Neutrophil (primary cell): ENCODE measurements around the gene RAB27A.
"Not testable (repeated sequence)": the region's sequence is repeated elsewhere in the genome, so short reads cannot be mapped to it uniquely, and the experiment has no call there.

Experiments used
- H3K27ac ChIP-seq: fragments of 200-600 bp; sonication (generic); 2 replicates; pipeline ENCODE4 v1.5.1; 2016; ENCODE audit warnings: mild to moderate bottlenecking, moderate library complexity
- H3K27me3 ChIP-seq: fragments of 200-600 bp; sonication (generic); 2 replicates; pipeline ENCODE4 v1.6.0; 2016; ENCODE audit warnings: mild to moderate bottlenecking
- H3K36me3 ChIP-seq: fragments of 200-600 bp; sonication (generic); 2 replicates; pipeline ENCODE4 v1.5.1; 2017
- H3K4me1 ChIP-seq, 2 experiments: fragments of 200-600 bp in 1 of 2; sonication (generic) in 1 of 2; 1 replicate in 1 of 2; 2 replicates in 1 of 2; pipeline versions ENCODE4 v1.5.1 to v1.6.1; 2013 to 2016; ENCODE audit warnings: low read depth in 1 of 2, low read length in 1 of 2, mild to moderate bottlenecking in 1 of 2, moderate library complexity in 1 of 2; ENCODE audit not compliant: control insufficient read depth in 1 of 2, insufficient read depth in 1 of 2
- H3K4me3 ChIP-seq, 2 experiments: fragments of 200-600 bp in 1 of 2; sonication (generic) in 1 of 2; 1 replicate in 1 of 2; 2 replicates in 1 of 2; pipeline ENCODE4 v1.5.1; 2013 to 2016; ENCODE audit warnings: low read depth in 1 of 2, low read length in 1 of 2, mild to moderate bottlenecking in 1 of 2, moderate library complexity in 1 of 2
- H3K9me3 ChIP-seq: fragments of 200-600 bp; sonication (generic); 2 replicates; pipeline ENCODE4 v1.5.1; 2016
- TF ChIP-seq, protein P1 (sequence below): fragments of 200-600 bp; sonication (generic); IDR thresholded peaks from 2 replicates; pipeline ENCODE4 v1.5.1; 2016; ENCODE audit warnings: antibody characterized with exemption

RAB27A gene

DNA sequence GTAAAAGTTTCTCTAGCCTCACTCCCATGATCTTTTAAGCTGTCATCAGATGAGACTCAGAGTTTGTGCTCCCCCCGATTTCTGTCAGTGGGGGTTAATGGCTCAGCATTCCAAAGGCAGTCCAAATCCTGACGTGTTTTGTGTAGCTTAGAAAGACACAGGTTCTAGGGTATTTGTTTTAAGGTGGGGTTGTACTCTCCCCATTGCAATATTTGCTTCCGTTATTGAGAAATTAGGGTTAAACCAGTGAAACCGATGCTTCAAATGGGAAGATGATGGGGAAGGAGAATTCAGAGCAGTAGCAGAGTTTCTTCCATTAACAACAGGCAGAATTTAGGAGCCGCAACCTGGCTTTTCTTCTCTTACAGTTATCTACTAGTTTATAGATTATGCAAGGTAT lies 32.9 kb upstream of the RAB27A start:
- Histone ChIP-seq H3K27me3 (no peaks in the 10 kb centered on the region), H3K36me3 (peaks cover 16% of the 10 kb centered on the region), H3K27ac (peak overlapping the region; percentile 96), H3K4me1 (peaks cover 70 to 71% of the 10 kb centered on the region in 2 experiments), H3K9me3 (no peaks in the 10 kb centered on the region), H3K4me3 (peak overlapping the region; percentile 39 to 55)
- TF ChIP-seq, protein P1, sequence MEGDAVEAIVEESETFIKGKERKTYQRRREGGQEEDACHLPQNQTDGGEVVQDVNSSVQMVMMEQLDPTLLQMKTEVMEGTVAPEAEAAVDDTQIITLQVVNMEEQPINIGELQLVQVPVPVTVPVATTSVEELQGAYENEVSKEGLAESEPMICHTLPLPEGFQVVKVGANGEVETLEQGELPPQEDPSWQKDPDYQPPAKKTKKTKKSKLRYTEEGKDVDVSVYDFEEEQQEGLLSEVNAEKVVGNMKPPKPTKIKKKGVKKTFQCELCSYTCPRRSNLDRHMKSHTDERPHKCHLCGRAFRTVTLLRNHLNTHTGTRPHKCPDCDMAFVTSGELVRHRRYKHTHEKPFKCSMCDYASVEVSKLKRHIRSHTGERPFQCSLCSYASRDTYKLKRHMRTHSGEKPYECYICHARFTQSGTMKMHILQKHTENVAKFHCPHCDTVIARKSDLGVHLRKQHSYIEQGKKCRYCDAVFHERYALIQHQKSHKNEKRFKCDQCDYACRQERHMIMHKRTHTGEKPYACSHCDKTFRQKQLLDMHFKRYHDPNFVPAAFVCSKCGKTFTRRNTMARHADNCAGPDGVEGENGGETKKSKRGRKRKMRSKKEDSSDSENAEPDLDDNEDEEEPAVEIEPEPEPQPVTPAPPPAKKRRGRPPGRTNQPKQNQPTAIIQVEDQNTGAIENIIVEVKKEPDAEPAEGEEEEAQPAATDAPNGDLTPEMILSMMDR, result no peak

DNA sequence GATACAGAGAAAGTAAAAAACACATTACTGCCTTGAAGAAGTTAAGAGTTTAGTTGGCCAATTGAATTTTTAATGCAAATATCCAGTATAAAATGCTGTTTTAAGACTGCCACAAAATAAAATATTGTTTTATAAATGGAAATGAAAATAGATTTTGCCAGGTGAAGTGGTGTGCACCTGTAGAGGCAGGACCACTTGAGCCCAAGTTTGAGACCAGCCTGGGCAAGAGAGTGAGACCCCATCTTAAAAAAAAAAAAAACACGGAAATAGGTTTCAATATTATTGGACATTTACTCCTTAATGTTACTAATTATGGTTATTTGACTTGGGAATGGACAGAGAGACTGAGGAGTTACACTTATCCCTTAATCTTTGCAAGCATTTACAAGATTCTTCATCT lies 31.4 kb upstream of the RAB27A start:
- Histone ChIP-seq H3K9me3 (no peaks in the 10 kb centered on the region), H3K4me3 (peak overlapping the region; percentile 5 to 77), H3K27me3 (no peaks in the 10 kb centered on the region), H3K36me3 (peaks cover 23% of the 10 kb centered on the region), H3K27ac (peak overlapping the region; percentile 96), H3K4me1 (peaks cover 74 to 77% of the 10 kb centered on the region in 2 experiments)
- TF ChIP-seq, protein P1, result no peak

DNA sequence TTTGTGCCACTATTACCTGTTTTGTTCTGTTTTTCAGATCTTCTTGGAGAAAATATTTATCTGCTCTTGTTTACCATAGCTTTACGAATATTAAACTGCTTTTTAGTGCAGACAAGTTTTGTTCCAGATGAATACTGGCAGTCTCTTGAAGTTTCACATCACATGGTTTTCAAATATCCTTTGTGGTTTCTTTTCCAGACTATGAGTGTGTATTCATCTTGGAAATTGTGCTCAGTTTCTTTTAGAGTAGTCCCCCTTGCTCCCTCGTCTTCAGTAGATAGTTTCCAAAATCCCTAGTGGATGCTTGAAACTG lies 30.6 kb upstream of the RAB27A start:
- no peaks in the 10 kb centered on the region for H3K27me3 ChIP-seq
- H3K4me3 ChIP-seq, result peak overlapping the region; percentile 77 to 98
- TF ChIP-seq, protein P1, result no peak
- H3K36me3 ChIP-seq, result peaks cover 15% of the 10 kb centered on the region
- peak overlapping the region; percentile 96 for H3K27ac ChIP-seq
- peaks cover 77 to 81% of the 10 kb centered on the region in 2 experiments for H3K4me1 ChIP-seq
- no peaks in the 10 kb centered on the region for H3K9me3 ChIP-seq

DNA sequence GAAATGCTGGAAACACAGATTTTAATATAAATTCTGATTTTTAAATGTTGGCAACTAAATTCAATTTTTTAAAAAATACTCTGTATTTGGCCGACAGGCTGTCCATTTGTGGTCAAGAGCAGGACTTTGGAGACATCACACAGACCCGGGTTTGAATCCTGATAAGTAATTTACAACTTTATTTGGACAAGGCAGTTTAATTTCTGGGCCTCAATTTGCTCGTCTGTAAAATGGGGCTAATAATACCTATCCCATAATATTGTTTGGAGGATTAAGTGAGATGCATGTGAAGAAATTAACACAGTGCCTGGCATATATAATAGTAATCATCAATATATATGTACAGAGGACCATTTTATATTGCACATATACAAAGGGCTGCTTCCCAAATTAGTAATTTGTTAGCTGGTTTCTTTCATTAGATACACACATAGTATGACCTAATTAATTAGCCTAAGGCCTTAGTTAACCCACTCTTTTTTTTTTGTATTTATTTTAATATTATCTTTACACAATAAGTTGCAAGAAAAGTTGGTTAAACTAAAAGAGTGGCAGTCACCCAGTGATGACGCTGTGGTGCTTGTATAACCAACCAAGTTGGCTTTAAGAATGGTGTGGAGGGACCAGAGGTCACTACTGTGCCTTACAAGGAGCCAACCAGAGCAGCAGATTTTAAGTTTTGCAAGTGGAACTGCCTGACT lies 30.1 kb upstream of the RAB27A start:
- TF ChIP-seq, protein P1, result no peak
- H3K9me3 ChIP-seq, result no peaks in the 10 kb centered on the region
- H3K27me3 ChIP-seq, result no peaks in the 10 kb centered on the region
- H3K4me1 ChIP-seq, result peaks cover 75 to 81% of the 10 kb centered on the region in 2 experiments
- peak overlapping the region; percentile 96 for H3K27ac ChIP-seq
- peaks cover 10% of the 10 kb centered on the region for H3K36me3 ChIP-seq
- H3K4me3 ChIP-seq, result peak overlapping the region; percentile 77 to 98

DNA sequence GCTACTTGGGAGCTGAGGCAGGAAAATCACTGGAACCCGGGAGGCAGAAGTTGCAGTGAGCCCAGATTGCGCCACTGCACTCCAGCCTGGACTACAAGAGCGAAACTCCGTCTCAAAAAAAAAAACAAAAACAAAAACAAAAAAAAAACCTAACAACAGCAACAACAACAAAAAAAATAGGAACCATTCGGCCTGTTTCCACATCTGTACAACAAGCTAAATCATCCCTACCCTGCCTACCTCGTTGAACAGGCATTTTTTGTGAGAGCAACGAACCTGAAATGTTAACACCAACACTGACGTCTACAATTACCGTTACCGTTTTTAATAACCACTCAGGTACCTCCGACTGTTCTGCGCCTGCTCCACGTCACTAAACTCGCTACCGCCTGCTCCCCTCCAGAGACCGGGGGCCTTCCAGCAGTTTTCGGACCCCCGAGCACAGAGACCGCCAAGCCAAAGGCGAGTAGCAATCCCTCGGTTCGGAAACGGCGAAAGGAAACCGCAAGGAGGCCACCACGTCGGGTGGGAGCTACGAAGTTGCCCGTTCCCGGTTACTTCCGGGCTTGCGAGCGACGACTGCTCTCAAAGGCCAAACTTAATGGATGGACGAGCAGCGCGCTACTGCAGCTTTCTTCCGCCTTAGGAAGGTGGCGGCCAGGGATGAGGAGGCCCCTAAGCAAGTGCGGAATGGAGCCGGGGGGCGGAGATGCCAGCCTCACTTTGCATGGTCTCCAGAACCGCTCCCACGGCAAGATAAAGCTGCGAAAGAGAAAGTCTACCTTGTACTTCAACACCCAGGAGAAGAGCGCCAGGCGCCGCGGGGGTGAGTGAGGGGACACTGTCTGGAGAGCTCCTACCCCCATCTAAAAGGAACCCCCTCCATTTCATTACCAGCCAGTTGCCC lies 29.2 kb upstream of the RAB27A start, which contains the start of the genes PIGB and PIGBOS1:
TSS of gene PIGB (plus strand) at position 635 of the 907 bp plus-strand sequence. CDS start at position 664, 29 bp downstream.
TSS of gene PIGBOS1 (minus strand) at position 536 of the 907 bp plus-strand sequence. CDS start 1,331 bp downstream, outside the sequence.
- Histone ChIP-seq H3K27me3 (no peaks in the 10 kb centered on the region), H3K36me3 (peaks cover 7% of the 10 kb centered on the region), H3K27ac (peak within 1 kb of the TSS; percentile 96), H3K9me3 (no peaks in the 10 kb centered on the region), H3K4me3 (peak within 1 kb of the TSS; percentile 77 to 98), H3K4me1 (peaks cover 66 to 72% of the 10 kb centered on the region in 2 experiments)
- TF ChIP-seq, protein P1, result peak; percentile 29

DNA sequence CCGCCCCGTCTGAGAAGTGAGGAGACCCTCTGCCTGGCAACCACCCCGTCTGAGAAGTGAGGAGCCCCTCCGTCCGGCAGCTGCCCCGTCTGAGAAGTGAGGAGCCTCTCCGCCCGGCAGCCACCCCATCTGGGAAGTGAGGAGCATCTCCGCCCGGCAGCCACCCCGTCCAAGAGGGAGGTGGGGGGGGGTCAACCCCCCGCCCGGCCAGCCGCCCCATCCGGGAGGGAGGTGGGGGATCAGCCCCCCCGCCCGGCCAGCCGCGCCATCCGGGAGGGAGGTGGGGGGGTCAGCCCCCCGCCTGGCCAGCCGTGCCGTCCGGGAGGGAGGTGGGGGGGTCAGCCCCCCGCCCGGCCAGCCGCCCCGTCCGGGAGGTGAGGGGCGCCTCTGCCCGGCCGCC lies 13.2 kb upstream of the RAB27A start:
- not testable (repeated sequence) for H3K4me1 ChIP-seq, H3K27ac ChIP-seq, H3K9me3 ChIP-seq, H3K27me3 ChIP-seq, H3K4me3 ChIP-seq
- peaks cover 33% of the 10 kb centered on the region for H3K36me3 ChIP-seq
